SK-N-SH treated with all-trans-retinoic acid at 6 μM for 48 hours (cell line): Measurements from ENCODE around the gene COG1.

ENCODE experiments used
- ATAC-seq: fragments of 200-7000 bp; cut with Tn5 transposase; 3 replicates; pipeline ENCODE4 v1.9.1; 2020; ENCODE audit warnings: mild to moderate bottlenecking, moderate library complexity
- ARNTL ChIP-seq: fragments of 450-650 bp; formaldehyde crosslinking; IDR thresholded peaks from 2 replicates; pipeline ENCODE4 v1.5.0; 2020; ENCODE audit warnings: low read depth, mild to moderate bottlenecking, moderate library complexity, borderline replicate concordance
- BACH2 ChIP-seq: fragments of 250-450 bp; sonication (Bioruptor Pico); IDR thresholded peaks from 2 replicates; pipeline ENCODE4 v1.9.0; 2021; ENCODE audit warnings: mild to moderate bottlenecking, borderline replicate concordance
- CREB5 ChIP-seq: fragments of 250-450 bp; sonication (Bioruptor Pico); IDR thresholded peaks from 2 replicates; pipeline ENCODE4 v1.5.1; 2020; ENCODE audit warnings: low read depth, mild to moderate bottlenecking, moderate library complexity
- CSRNP3 ChIP-seq: fragments of 250-450 bp; sonication (Bioruptor Pico); IDR thresholded peaks from 2 replicates; pipeline ENCODE4 v1.5.1; 2021; ENCODE audit warnings: mild to moderate bottlenecking, moderate library complexity
- GLIS3 ChIP-seq: fragments of 250-450 bp; sonication (Bioruptor Pico); IDR thresholded peaks from 2 replicates; pipeline ENCODE4 v1.5.0; 2020; ENCODE audit warnings: mild to moderate bottlenecking, moderate library complexity
- ISL1 ChIP-seq: fragments of 250-450 bp; sonication (Bioruptor Pico); IDR thresholded peaks from 2 replicates; pipeline ENCODE4 v2.1.2; 2022; ENCODE audit warnings: mild to moderate bottlenecking, moderate library complexity
- OSR1 ChIP-seq: fragments of 250-450 bp; sonication (Bioruptor Pico); IDR thresholded peaks from 2 replicates; pipeline ENCODE4 v1.8.0; 2022; ENCODE audit warnings: moderate library complexity, mild to moderate bottlenecking, inconsistent platforms
- POU6F1 ChIP-seq: fragments of 250-450 bp; sonication (Bioruptor Pico); IDR thresholded peaks from 2 replicates; pipeline ENCODE4 v1.8.0; 2021; ENCODE audit warnings: low read depth, mild to moderate bottlenecking, moderate library complexity, borderline replicate concordance
- PPARA ChIP-seq: fragments of 250-450 bp; sonication (Bioruptor Pico); IDR thresholded peaks from 2 replicates; pipeline ENCODE4 v1.5.0; 2020; ENCODE audit warnings: mild to moderate bottlenecking, borderline replicate concordance
- RARB ChIP-seq: fragments of 250-450 bp; sonication (Bioruptor Pico); IDR thresholded peaks from 2 replicates; pipeline ENCODE4 v1.8.0; 2021; ENCODE audit warnings: mild to moderate bottlenecking, moderate library complexity
- SNAI2 ChIP-seq: fragments of 250-450 bp; sonication (Bioruptor Pico); IDR thresholded peaks from 2 replicates; pipeline ENCODE4 v1.5.0; 2020; ENCODE audit warnings: mild to moderate bottlenecking, moderate library complexity
- TCF4 ChIP-seq: fragments of 250-450 bp; sonication (Bioruptor Pico); IDR thresholded peaks from 2 replicates; pipeline ENCODE4 v1.8.0; 2021; ENCODE audit warnings: mild to moderate bottlenecking, moderate library complexity, borderline replicate concordance
- TOX ChIP-seq: fragments of 250-450 bp; sonication (Bioruptor Pico); IDR thresholded peaks from 2 replicates; pipeline ENCODE4 v1.8.0; 2021; ENCODE audit warnings: mild to moderate bottlenecking, moderate library complexity, borderline replicate concordance
- TSHZ2 ChIP-seq: fragments of 250-450 bp; sonication (Bioruptor Pico); IDR thresholded peaks from 2 replicates; pipeline ENCODE4 v1.5.0; 2020; ENCODE audit warnings: mild to moderate bottlenecking, moderate library complexity
- ZC3H10 ChIP-seq: fragments of 250-450 bp; sonication (Bioruptor Pico); IDR thresholded peaks from 2 replicates; pipeline ENCODE4 v1.5.1; 2021; ENCODE audit warnings: mild to moderate bottlenecking, moderate library complexity
- ZFP3 ChIP-seq: fragments of 250-450 bp; sonication (Bioruptor Pico); IDR thresholded peaks from 2 replicates; pipeline ENCODE4 v1.5.0; 2020; ENCODE audit warnings: mild to moderate bottlenecking, moderate library complexity
- ZFP30 ChIP-seq: fragments of 450-650 bp; formaldehyde crosslinking; IDR thresholded peaks from 2 replicates; pipeline ENCODE4 v1.5.0; 2022; ENCODE audit warnings: mild to moderate bottlenecking, moderate library complexity
- ZNF565 ChIP-seq: fragments of 450-650 bp; formaldehyde crosslinking; conservative IDR thresholded peaks from 2 replicates; pipeline ENCODE4 v1.5.0; 2020; ENCODE audit warnings: low read depth, mild to moderate bottlenecking, moderate library complexity
- ZNF70 ChIP-seq: fragments of 450-650 bp; formaldehyde crosslinking; IDR thresholded peaks from 2 replicates; pipeline ENCODE4 v1.5.0; 2020; ENCODE audit warnings: mild to moderate bottlenecking, moderate library complexity
- ZNF8 ChIP-seq: fragments of 450-650 bp; formaldehyde crosslinking; IDR thresholded peaks from 2 replicates; pipeline ENCODE4 v1.5.0; 2020; ENCODE audit warnings: mild to moderate bottlenecking, moderate library complexity

COG1 gene

DNA sequence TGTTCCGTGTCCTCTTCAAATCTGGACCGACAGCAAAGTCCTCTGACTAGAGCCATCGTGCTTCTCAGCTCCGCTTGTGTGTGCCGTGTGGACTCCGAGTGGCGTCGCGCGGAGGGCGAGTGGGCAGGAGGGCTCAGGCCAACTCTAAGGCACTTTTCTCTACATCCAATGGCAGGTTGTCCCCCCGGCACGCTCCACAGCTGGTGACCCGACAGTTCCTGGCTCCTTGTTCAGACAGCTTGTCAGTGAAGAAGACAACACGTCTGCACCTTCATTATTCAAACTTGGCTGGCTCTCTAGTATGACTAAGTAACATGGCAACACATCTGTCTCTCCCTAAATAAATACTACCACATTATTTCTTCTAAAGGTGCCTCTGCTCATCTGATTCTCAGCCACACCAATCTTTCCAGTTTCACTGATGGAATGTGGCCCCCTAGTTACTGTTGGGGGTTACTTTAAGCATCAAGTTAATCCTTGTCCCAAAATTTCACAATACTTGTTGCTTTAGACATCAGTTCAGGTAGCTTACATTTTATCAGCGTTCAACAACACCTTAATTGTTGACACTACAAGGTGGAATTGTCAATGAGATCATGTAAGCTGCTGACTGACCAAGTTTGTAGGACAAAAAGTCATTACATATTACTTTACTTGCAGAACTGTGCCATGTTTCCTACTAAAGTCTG, 15.4 kb downstream of the COG1 start:
- no peak for TF ChIP-seq CREB5 (CRISPR knock-in tag)
- TF ChIP-seq CSRNP3 = no peak
- TF ChIP-seq SNAI2 (CRISPR knock-in tag) = no peak
- no peak for TF ChIP-seq RARB
- TF ChIP-seq ARNTL (CRISPR knock-in tag) = no peak
- no peak for TF ChIP-seq ZNF8 (CRISPR knock-in tag)
- no peak for TF ChIP-seq BACH2
- TF ChIP-seq GLIS3 (CRISPR knock-in tag) = no peak
- TF ChIP-seq TCF4 (CRISPR knock-in tag) = no peak
- no peak for TF ChIP-seq OSR1 (CRISPR knock-in tag)
- no peak for TF ChIP-seq PPARA (CRISPR knock-in tag)
- TF ChIP-seq ISL1 (CRISPR knock-in tag) = no peak
- no peak for TF ChIP-seq ZNF70 (CRISPR knock-in tag)
- no peak for TF ChIP-seq POU6F1
- no peak for TF ChIP-seq TOX (CRISPR knock-in tag)
- no peak for TF ChIP-seq ZFP3 (CRISPR knock-in tag)
- no peak for TF ChIP-seq TSHZ2 (CRISPR knock-in tag)
- TF ChIP-seq, all 23 proteins: peak for 0
- no peak for ATAC-seq

GRCh38 chr17:73209436-73209835, 16.6 kb downstream of the COG1 start:
- TF ChIP-seq ISL1 (CRISPR knock-in tag) = no peak
- no peak for TF ChIP-seq ZNF565 (CRISPR knock-in tag)
- no peak for TF ChIP-seq ZC3H10
- no peak for TF ChIP-seq CSRNP3
- TF ChIP-seq CREB5 (CRISPR knock-in tag) = no peak
- TF ChIP-seq PPARA (CRISPR knock-in tag) = no peak
- no peak for TF ChIP-seq GLIS3 (CRISPR knock-in tag)
- no peak for TF ChIP-seq ZNF70 (CRISPR knock-in tag)
- no peak for TF ChIP-seq TCF4 (CRISPR knock-in tag)
- TF ChIP-seq BACH2 = no peak
- no peak for TF ChIP-seq POU6F1
- TF ChIP-seq OSR1 (CRISPR knock-in tag) = no peak
- no peak for TF ChIP-seq ZFP30

More at GRCh38 chr17:73209436-73209835, 16.6 kb downstream of the COG1 start:
- ATAC-seq = peak; percentile 12; the same call in 1 of the 3 replicates
